Panc1 (cell line): ENCODE measurements around the gene MKRN2OS. TPM values are rescaled to one million over a fixed set of nuclear protein-coding genes. Genes with fewer than 3 reads are reported as not detected.

Experiments
- ATAC-seq: fragments of 200-7000 bp; cut with Tn5 transposase; 2 replicates; pipeline ENCODE4 v1.9.1; 2020; ENCODE audit warnings: mild to moderate bottlenecking, moderate library complexity
- BruUV-seq: library from RNA; stranded (reverse); fragments of 400-500 nt; replicated peaks from 2 replicates; lab custom pipeline; 2021; lab: Mats Ljungman, UMichigan
- CTCF ChIA-PET: fragments of 300-600 bp; sonication (Branson Sonifier 250); formaldehyde crosslinking; loops from one replicate; lab custom pipeline; 2022; ENCODE audit warnings: antibody characterized with exemption; lab: Charles Lee
- POLR2A ChIA-PET: fragments of 300-600 bp; sonication (Branson Sonifier 250); formaldehyde crosslinking; loops from one replicate; lab custom pipeline; 2022; ENCODE audit warnings: antibody characterized with exemption; lab: Charles Lee
- DNase-seq: peaks from one replicate; pipeline ENCODE4 v3.0.0-alpha.2; 2010; ENCODE audit warnings: low read depth, low spot score
- H3K27ac ChIP-seq: 2 replicates; pipeline ENCODE4 v1.5.1; 2011; ENCODE audit warnings: mild to moderate bottlenecking, low read length, inconsistent platforms
- H3K27me3 ChIP-seq: fragments of 200-500 bp; sonication (Bioruptor generic); 2 replicates; pipeline ENCODE4 v1.6.0; 2014; ENCODE audit warnings: low read length, inconsistent platforms; ENCODE audit not compliant: control insufficient read depth, insufficient read depth
- H3K36me3 ChIP-seq: fragments of 200-500 bp; sonication (Bioruptor generic); 2 replicates; pipeline ENCODE4 v1.5.1; 2014; ENCODE audit warnings: inconsistent platforms, mild to moderate bottlenecking, low read length, moderate library complexity; ENCODE audit not compliant: control insufficient read depth, insufficient read depth
- H3K4me1 ChIP-seq: 2 replicates; pipeline ENCODE4 v1.5.1; 2011; ENCODE audit warnings: inconsistent platforms, mild to moderate bottlenecking, low read length, moderate library complexity; ENCODE audit not compliant: control insufficient read depth, insufficient read depth
- H3K4me3 ChIP-seq, 2 experiments: 2 replicates each; pipeline ENCODE4 v1.5.1; 2011 to 2012; ENCODE audit warnings: low read depth in 2 of 2, low read length in 2 of 2, mild to moderate bottlenecking in 2 of 2, inconsistent platforms in 1 of 2, moderate library complexity in 1 of 2
- H3K9me3 ChIP-seq: fragments of 200-500 bp; sonication (Bioruptor generic); 2 replicates; pipeline ENCODE4 v1.5.1; 2014; ENCODE audit warnings: low read depth, mild to moderate bottlenecking, inconsistent platforms, low read length, moderate library complexity; ENCODE audit not compliant: control insufficient read depth, insufficient read depth
- POLR2AphosphoS5 ChIP-seq: IDR thresholded peaks from 2 replicates; pipeline ENCODE4 v1.6.1; 2012; ENCODE audit warnings: mild to moderate bottlenecking, low read depth, low read length, moderate library complexity
- REST ChIP-seq, 2 experiments: IDR thresholded peaks; 2 replicates each; pipeline ENCODE4 v1.6.1; 2011 to 2012; ENCODE audit warnings: low read depth in 2 of 2, control low read depth in 1 of 2, low read length in 1 of 2, mild to moderate bottlenecking in 1 of 2, moderate library complexity in 1 of 2; ENCODE audit not compliant: insufficient read depth in 1 of 2
- SIN3A ChIP-seq: IDR thresholded peaks from 2 replicates; pipeline ENCODE4 v1.6.1; 2012; ENCODE audit warnings: low read depth, mild to moderate bottlenecking, low read length, moderate library complexity, borderline replicate concordance; ENCODE audit not compliant: insufficient read depth
- TCF7L2 ChIP-seq: IDR thresholded peaks from 2 replicates; pipeline ENCODE4 v1.6.1; 2011; ENCODE audit warnings: mild to moderate bottlenecking, low read depth, low read length, inconsistent platforms
- in situ Hi-C: cut with HindIII; loops from 2 replicates; pipeline ENCODE4 v1.10.0; 2016; ENCODE audit warnings: low sequenced_read_pairs, low pct_unique_long_range_greater_than_20kb
- intact Hi-C: fragments of 100-400 bp; cut with micrococcal nuclease; formaldehyde crosslinking; loops from one replicate; pipeline ENCODE4 v1.10.0; 2022; ENCODE audit not compliant: unreplicated experiment
- total RNA-seq: library from RNA; stranded (reverse); gene quantifications from one replicate; pipeline ENCODE4 v1.2.1, GENCODE V29; 2021; ENCODE audit not compliant: unreplicated experiment
- TF ChIP-seq, protein P1 (sequence below): fragments of 450-650 bp; IDR thresholded peaks from 2 replicates; pipeline ENCODE4 v1.5.1; 2017; ENCODE audit warnings: mild to moderate bottlenecking

Gene MKRN2OS
- total RNA-seq, 1 experiment from 2014 or later = not detected

- Histone ChIP-seq H3K9me3 (no peaks in the 10 kb centered on the region), H3K36me3 (no peaks in the 10 kb centered on the region), H3K27ac (no peak overlapping the region), H3K4me1 (no peaks in the 10 kb centered on the region), H3K27me3 (no peaks in the 10 kb centered on the region), H3K4me3 (no peak overlapping the region)
- no TSS peak for BruUV-seq
- intact Hi-C loops = no loop called here
- ATAC-seq = no peak
- in situ Hi-C loops = no loop called here
- ChIA-PET CTCF (no interaction called here), POLR2A (no interaction called here)
- TF ChIP-seq, protein P1, sequence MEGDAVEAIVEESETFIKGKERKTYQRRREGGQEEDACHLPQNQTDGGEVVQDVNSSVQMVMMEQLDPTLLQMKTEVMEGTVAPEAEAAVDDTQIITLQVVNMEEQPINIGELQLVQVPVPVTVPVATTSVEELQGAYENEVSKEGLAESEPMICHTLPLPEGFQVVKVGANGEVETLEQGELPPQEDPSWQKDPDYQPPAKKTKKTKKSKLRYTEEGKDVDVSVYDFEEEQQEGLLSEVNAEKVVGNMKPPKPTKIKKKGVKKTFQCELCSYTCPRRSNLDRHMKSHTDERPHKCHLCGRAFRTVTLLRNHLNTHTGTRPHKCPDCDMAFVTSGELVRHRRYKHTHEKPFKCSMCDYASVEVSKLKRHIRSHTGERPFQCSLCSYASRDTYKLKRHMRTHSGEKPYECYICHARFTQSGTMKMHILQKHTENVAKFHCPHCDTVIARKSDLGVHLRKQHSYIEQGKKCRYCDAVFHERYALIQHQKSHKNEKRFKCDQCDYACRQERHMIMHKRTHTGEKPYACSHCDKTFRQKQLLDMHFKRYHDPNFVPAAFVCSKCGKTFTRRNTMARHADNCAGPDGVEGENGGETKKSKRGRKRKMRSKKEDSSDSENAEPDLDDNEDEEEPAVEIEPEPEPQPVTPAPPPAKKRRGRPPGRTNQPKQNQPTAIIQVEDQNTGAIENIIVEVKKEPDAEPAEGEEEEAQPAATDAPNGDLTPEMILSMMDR = no peak
- TF ChIP-seq REST (IDR thresholded peaks at IDR 0.05; ENCODE audit: insufficient read depth in 1 of 2, low read depth in 2 of 2, low read length in 1 of 2) (no peak), TCF7L2 (no peak)
- no peak for DNase-seq
These were observed 3.7 kb downstream of the MKRN2OS start for GRCh38 chr3:12541625-12542024.

- H3K27me3 ChIP-seq = no peaks in the 10 kb centered on the region
- H3K4me1 ChIP-seq = no peaks in the 10 kb centered on the region
- H3K27ac ChIP-seq = no peak overlapping the region
- BruUV-seq = TSS peak; percentile 57
- DNase-seq (no peak), ATAC-seq (no peak)
- TF ChIP-seq, protein P1 = peak; percentile 25
- TF ChIP-seq TCF7L2 = no peak
- H3K36me3 ChIP-seq = 0 out of 2 replicates have a peak, but pooled peaks cover 2% of the 10 kb centered on the region
- in situ Hi-C loops (no loop called here), intact Hi-C loops (no loop called here)
- CTCF ChIA-PET = interaction anchor here (0.5 kb wide), 1 partner anchor 428 kb away, joined by 6 read pairs; no protein-coding TSS in a partner anchor
- no peak overlapping the region for H3K4me3 ChIP-seq
- no peaks in the 10 kb centered on the region for H3K9me3 ChIP-seq
- POLR2A ChIA-PET = no interaction called here
These were observed 8.9 kb downstream of the MKRN2OS start for GRCh38 chr3:12536423-12536822.

- Histone ChIP-seq H3K27me3 (no peaks in the 10 kb centered on the region), H3K9me3 (no peaks in the 10 kb centered on the region), H3K36me3 (peaks cover 2% of the 10 kb centered on the region; the same call in 1 of the 2 replicates), H3K4me3 (no peak overlapping the region), H3K4me1 (no peaks in the 10 kb centered on the region), H3K27ac (no peak overlapping the region)
- CTCF ChIA-PET = no interaction called here
- POLR2A ChIA-PET = no interaction called here
- intact Hi-C loops = no loop called here
- TF ChIP-seq, protein P1 = no peak
- TF ChIP-seq REST (IDR thresholded peaks at IDR 0.05; ENCODE audit: insufficient read depth in 1 of 2, low read depth in 2 of 2, low read length in 1 of 2) (no peak), POLR2AphosphoS5 (no peak), SIN3A (no peak), TCF7L2 (no peak)
- DNase-seq (no peak), ATAC-seq (no peak)
- in situ Hi-C loops = no loop called here
- no TSS peak for BruUV-seq
These were observed 13.1 kb downstream of the MKRN2OS start for GRCh38 chr3:12532182-12532581.
